ENCODE results near the gene TIE1. TPM values are rescaled to one million over a fixed set of nuclear protein-coding genes. Genes with fewer than 3 reads are reported as not detected.

The TIE1 gene
- total and polyA plus RNA-seq, 9 of the 15 experiments (the other 6 are each of a cell fraction or from before 2014, with no cell fraction given), result 0.07 to 0.49 (median 0.14) TPM; not detected in 4

DNA sequence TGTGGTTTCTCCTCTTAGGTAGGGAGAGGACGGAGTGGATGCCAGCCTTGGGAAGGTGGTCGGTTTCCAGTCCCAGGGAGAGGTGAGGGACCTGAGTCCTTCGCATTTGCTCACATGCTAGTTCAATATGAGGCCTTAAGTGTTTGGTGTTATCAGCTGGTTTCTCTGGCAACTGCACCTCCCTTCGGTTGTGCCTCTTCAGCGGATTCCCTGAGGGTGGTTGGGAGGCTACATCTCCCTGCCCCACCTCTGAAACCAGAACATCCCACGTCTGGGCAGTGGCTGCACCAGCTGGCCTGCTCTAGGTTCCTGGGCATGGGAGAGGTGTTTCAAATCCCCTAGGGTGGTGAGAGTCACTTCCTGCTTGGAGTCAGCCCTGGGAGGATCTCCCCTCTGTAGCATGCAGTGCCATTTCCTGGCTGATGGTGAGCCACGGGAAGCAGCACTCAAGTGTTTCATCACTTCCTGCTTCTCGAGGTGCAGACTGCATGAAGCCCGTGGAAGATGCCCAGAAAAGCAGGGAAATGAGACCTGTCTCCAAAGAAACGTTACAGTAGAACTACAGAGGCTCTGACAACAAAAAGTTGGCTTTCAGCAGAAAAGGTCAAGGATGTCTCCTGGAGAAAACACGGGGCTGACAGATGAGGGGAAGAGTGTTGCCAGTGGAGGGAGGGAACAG, 26.5 kb upstream of the TIE1 start (continued):
- TF ChIP-seq, protein P1, sequence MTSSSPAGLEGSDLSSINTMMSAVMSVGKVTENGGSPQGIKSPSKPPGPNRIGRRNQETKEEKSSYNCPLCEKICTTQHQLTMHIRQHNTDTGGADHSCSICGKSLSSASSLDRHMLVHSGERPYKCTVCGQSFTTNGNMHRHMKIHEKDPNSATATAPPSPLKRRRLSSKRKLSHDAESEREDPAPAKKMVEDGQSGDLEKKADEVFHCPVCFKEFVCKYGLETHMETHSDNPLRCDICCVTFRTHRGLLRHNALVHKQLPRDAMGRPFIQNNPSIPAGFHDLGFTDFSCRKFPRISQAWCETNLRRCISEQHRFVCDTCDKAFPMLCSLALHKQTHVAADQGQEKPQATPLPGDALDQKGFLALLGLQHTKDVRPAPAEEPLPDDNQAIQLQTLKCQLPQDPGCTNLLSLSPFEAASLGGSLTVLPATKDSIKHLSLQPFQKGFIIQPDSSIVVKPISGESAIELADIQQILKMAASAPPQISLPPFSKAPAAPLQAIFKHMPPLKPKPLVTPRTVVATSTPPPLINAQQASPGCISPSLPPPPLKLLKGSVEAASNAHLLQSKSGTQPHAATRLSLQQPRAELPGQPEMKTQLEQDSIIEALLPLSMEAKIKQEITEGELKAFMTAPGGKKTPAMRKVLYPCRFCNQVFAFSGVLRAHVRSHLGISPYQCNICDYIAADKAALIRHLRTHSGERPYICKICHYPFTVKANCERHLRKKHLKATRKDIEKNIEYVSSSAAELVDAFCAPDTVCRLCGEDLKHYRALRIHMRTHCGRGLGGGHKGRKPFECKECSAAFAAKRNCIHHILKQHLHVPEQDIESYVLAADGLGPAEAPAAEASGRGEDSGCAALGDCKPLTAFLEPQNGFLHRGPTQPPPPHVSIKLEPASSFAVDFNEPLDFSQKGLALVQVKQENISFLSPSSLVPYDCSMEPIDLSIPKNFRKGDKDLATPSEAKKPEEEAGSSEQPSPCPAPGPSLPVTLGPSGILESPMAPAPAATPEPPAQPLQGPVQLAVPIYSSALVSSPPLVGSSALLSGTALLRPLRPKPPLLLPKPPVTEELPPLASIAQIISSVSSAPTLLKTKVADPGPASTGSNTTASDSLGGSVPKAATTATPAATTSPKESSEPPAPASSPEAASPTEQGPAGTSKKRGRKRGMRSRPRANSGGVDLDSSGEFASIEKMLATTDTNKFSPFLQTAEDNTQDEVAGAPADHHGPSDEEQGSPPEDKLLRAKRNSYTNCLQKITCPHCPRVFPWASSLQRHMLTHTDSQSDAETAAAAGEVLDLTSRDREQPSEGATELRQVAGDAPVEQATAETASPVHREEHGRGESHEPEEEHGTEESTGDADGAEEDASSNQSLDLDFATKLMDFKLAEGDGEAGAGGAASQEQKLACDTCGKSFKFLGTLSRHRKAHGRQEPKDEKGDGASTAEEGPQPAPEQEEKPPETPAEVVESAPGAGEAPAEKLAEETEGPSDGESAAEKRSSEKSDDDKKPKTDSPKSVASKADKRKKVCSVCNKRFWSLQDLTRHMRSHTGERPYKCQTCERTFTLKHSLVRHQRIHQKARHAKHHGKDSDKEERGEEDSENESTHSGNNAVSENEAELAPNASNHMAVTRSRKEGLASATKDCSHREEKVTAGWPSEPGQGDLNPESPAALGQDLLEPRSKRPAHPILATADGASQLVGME (CRISPR knock-in tag; IDR thresholded peaks at IDR 0.05), result 0 out of 2 replicates have a peak, but pooled peaks have one; percentile 53
- TF ChIP-seq ID3 (CRISPR knock-in tag; IDR thresholded peaks at IDR 0.05), result no peak
- 0 out of 2 replicates have a peak, but pooled peaks have one; percentile 41 for TF ChIP-seq ID3 (tag; IDR thresholded peaks at IDR 0.05)
- no peak for TF ChIP-seq AFF4 (CRISPR knock-in tag; IDR thresholded peaks at IDR 0.05)
- peak; percentile 68 for TF ChIP-seq GABPB1 (CRISPR knock-in tag; IDR thresholded peaks at IDR 0.05)
- TF ChIP-seq, protein P2, sequence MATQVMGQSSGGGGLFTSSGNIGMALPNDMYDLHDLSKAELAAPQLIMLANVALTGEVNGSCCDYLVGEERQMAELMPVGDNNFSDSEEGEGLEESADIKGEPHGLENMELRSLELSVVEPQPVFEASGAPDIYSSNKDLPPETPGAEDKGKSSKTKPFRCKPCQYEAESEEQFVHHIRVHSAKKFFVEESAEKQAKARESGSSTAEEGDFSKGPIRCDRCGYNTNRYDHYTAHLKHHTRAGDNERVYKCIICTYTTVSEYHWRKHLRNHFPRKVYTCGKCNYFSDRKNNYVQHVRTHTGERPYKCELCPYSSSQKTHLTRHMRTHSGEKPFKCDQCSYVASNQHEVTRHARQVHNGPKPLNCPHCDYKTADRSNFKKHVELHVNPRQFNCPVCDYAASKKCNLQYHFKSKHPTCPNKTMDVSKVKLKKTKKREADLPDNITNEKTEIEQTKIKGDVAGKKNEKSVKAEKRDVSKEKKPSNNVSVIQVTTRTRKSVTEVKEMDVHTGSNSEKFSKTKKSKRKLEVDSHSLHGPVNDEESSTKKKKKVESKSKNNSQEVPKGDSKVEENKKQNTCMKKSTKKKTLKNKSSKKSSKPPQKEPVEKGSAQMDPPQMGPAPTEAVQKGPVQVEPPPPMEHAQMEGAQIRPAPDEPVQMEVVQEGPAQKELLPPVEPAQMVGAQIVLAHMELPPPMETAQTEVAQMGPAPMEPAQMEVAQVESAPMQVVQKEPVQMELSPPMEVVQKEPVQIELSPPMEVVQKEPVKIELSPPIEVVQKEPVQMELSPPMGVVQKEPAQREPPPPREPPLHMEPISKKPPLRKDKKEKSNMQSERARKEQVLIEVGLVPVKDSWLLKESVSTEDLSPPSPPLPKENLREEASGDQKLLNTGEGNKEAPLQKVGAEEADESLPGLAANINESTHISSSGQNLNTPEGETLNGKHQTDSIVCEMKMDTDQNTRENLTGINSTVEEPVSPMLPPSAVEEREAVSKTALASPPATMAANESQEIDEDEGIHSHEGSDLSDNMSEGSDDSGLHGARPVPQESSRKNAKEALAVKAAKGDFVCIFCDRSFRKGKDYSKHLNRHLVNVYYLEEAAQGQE (IDR thresholded peaks at IDR 0.05; ENCODE audit: borderline replicate concordance), result no peak
- TF ChIP-seq, protein P2 (CRISPR knock-in tag; IDR thresholded peaks at IDR 0.05; ENCODE audit: low read depth), result 0 out of 2 replicates have a peak, but pooled peaks have one; percentile 54
- TF ChIP-seq SNIP1 (IDR thresholded peaks at IDR 0.05; ENCODE audit: low read depth), result no peak
